Prostate gland (tissue), 2 donors: ENCODE data around the gene SF3B3. TPM values are rescaled to one million over a fixed set of nuclear protein-coding genes. Genes with fewer than 3 reads are reported as not detected.

Experiments used
- DNase-seq: peaks from one replicate; pipeline ENCODE4 v3.0.0-alpha.2; 2019; ENCODE audit warnings: low spot score
- H3K27ac ChIP-seq, 2 donors: fragments of 200-600 bp; sonication (generic); 2 replicates each; pipeline ENCODE4 v1.5.1; 2017 to 2019
- H3K27me3 ChIP-seq: fragments of 200-600 bp; sonication (generic); replicated peaks from 2 replicates; pipeline ENCODE4 v1.5.1; 2019; ENCODE audit not compliant: insufficient read depth
- H3K36me3 ChIP-seq, 2 donors: fragments of 200-600 bp; sonication (generic); 1 replicate in 1 of 2; 2 replicates in 1 of 2; pipeline versions ENCODE4 v1.5.1 to v1.8.1; 2017 to 2019
- H3K4me1 ChIP-seq: fragments of 200-600 bp; sonication (generic); replicated peaks from 2 replicates; pipeline ENCODE4 v1.5.1; 2019
- H3K4me3 ChIP-seq, 2 donors: fragments of 200-600 bp; sonication (generic); 2 replicates each; pipeline ENCODE4 v1.5.1; 2017 to 2019
- H3K9me3 ChIP-seq: fragments of 200-600 bp; sonication (generic); 2 replicates; pipeline ENCODE4 v1.5.1; 2017
- CTCF ChIP-seq, 4 experiments: fragments of 200-600 bp in 2 of 4; fragments of 450-650 bp in 2 of 4; sonication (generic) in 2 of 4; IDR thresholded peaks; 1 replicate in 3 of 4; 2 replicates in 1 of 4; pipeline ENCODE4 v1.5.1; 2016 to 2019; ENCODE audit warnings: antibody characterized with exemption in 4 of 4, mild to moderate bottlenecking in 2 of 4, moderate library complexity in 2 of 4
- POLR2A ChIP-seq: fragments of 450-650 bp; IDR thresholded peaks from one replicate; pipeline ENCODE4 v1.6.1; 2016; ENCODE audit warnings: antibody characterized with exemption, mild to moderate bottlenecking
- POLR2AphosphoS5 ChIP-seq: sonication (generic); formaldehyde crosslinking; IDR thresholded peaks from one replicate; pipeline ENCODE4 v1.6.1; 2017; ENCODE audit warnings: antibody characterized with exemption
- WGBS: methylation state at CpG from one replicate; pipeline ENCODE4 v1.1.5; 2018; 5-methylcytosine and 5-hydroxymethylcytosine counted together
- intact Hi-C: fragments of 100-400 bp; cut with DNase I; formaldehyde crosslinking; loops from one replicate; pipeline ENCODE4 v1.14.2; 2022
- total RNA-seq, 2 donors: library from RNA; depleted of rRNA; stranded (reverse); fragments of >200 nt; gene quantifications; one replicate each; pipeline ENCODE4 v1.1.0, GENCODE V29; 2016

The SF3B3 gene
- 100 to 1,000 TPM in 1 of 2 donors, 10 to 100 TPM in 1; 98.4 to 138 TPM for total RNA-seq

GRCh38 chr16:70523743-70524398 is at the start of gene SF3B3:
TSS of gene SF3B3 (plus strand) at chr16:70523816. CDS start at chr16:70526657, 2,841 bp downstream.
- peak within 1 kb of the TSS; percentile 63 for H3K4me3 ChIP-seq
- intact Hi-C loops: loop anchor here (5.0 kb wide), 1 partner anchor 152 kb away; no protein-coding TSS in a partner anchor
- WGBS: 0% methylated on average over 32 of the region's 32 CpGs
- peaks cover 8% of the 10 kb centered on the region for H3K4me1 ChIP-seq
- H3K27me3 ChIP-seq: no peaks in the 10 kb centered on the region
- no peaks in the 10 kb centered on the region for H3K36me3 ChIP-seq
- peak; percentile 63 for DNase-seq
- TF ChIP-seq POLR2AphosphoS5 (peak; percentile 52), POLR2A (no peak)
- no peaks in the 10 kb centered on the region for H3K9me3 ChIP-seq
- peak within 1 kb of the TSS; percentile 86 to 89 for H3K27ac ChIP-seq

- WGBS: 97% methylated on average over 18 of the region's 22 CpGs
- TF ChIP-seq CTCF (IDR thresholded peaks at IDR 0.05) (no peak), POLR2AphosphoS5 (no peak), POLR2A (no peak)
- intact Hi-C loops: no loop called here
- H3K9me3 ChIP-seq: no peaks in the 10 kb centered on the region
- H3K27me3 ChIP-seq: no peaks in the 10 kb centered on the region
- no peak for DNase-seq
- no peak overlapping the region for H3K27ac ChIP-seq
- no peaks in the 10 kb centered on the region for H3K4me1 ChIP-seq
- H3K4me3 ChIP-seq: no peak overlapping the region
- H3K36me3 ChIP-seq: peaks cover 0 to 3% of the 10 kb centered on the region in 2 donors
Measured at GRCh38 chr16:70474320-70475053, 49.1 kb upstream of the SF3B3 start.

- no peaks in the 10 kb centered on the region for H3K9me3 ChIP-seq
- TF ChIP-seq CTCF (IDR thresholded peaks at IDR 0.05) (no peak), POLR2AphosphoS5 (no peak), POLR2A (no peak)
- no peak for DNase-seq
- no peak overlapping the region for H3K4me3 ChIP-seq
- intact Hi-C loops: no loop called here
- no peak overlapping the region for H3K27ac ChIP-seq
- H3K27me3 ChIP-seq: no peaks in the 10 kb centered on the region
- WGBS: 85% methylated on average over 23 of the region's 24 CpGs
- H3K4me1 ChIP-seq: no peaks in the 10 kb centered on the region
- H3K36me3 ChIP-seq: peaks cover 0 to 3% of the 10 kb centered on the region in 2 donors
Measured at GRCh38 chr16:70475054-70475871, 48.4 kb upstream of the SF3B3 start.

DNA sequence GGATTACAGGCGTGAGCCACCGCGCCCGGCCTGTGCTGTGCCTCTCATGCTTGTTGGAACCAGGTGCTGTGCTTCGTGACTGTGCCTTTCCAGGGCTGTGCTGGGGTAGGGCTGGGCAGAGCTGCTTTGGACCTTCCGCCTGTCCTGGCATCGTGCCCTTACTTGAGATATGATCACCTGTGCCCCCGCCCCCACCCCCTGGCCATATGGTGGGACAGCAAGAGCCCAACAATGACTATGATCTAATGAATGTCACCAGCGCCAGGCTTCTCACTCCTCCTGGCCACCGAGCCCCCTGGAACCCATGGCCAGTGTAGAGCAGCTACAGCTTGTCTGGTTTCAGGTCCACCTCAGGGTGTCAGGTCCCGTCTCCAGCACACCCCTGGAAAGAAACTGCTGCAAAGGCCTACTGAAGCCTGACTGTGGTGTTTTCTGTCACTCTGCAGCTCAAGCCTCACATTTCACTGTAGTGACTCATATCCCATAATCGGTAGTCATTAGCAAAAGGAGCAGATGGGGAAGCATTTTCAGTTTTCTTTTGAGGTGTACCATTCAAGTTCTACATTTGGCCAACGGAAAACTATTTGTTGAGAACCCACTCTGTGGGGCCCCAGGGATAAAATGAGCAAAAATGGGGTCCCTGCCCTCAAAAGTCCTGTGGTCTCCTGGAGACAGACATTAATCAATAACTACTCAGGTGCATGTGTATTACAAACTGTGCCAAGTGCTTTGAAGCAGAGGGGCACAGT is 47.2 kb upstream of the SF3B3 start:
- H3K27me3 ChIP-seq: no peaks in the 10 kb centered on the region
- H3K4me3 ChIP-seq: no peak overlapping the region
- no peak overlapping the region for H3K27ac ChIP-seq
- peaks cover 5 to 11% of the 10 kb centered on the region in 2 donors for H3K36me3 ChIP-seq
- H3K9me3 ChIP-seq: no peaks in the 10 kb centered on the region
- WGBS: 61% methylated on average over 13 of the region's 13 CpGs
- no peaks in the 10 kb centered on the region for H3K4me1 ChIP-seq
- TF ChIP-seq POLR2A (no peak), CTCF (IDR thresholded peaks at IDR 0.05) (no peak), POLR2AphosphoS5 (no peak)
- intact Hi-C loops: no loop called here
- DNase-seq: no peak
